GM10847 (cell line): ENCODE measurements around the gene DIAPH3.

Experiments used
- POLR2A ChIP-seq: IDR thresholded peaks from 2 replicates; pipeline ENCODE4 v1.6.1; 2011; ENCODE audit not compliant: insufficient read length; ENCODE audit errors: extremely low read depth

Gene DIAPH3

GRCh38 chr13:60164234-60164889, 634 bp upstream of the DIAPH3 start:
- no peak for TF ChIP-seq POLR2A

- TF ChIP-seq POLR2A = no peak
Observed at GRCh38 chr13:60162096-60162495, 1.6 kb downstream of the DIAPH3 start.

GRCh38 chr13:60158321-60158801, 5.4 kb downstream of the DIAPH3 start:
- no peak for TF ChIP-seq POLR2A

GRCh38 chr13:60155978-60156377, 7.8 kb downstream of the DIAPH3 start:
- no peak for TF ChIP-seq POLR2A

GRCh38 chr13:60152904-60153303, 10.8 kb downstream of the DIAPH3 start:
- no peak for TF ChIP-seq POLR2A

- no peak for TF ChIP-seq POLR2A
Observed at GRCh38 chr13:60152114-60152513, 11.6 kb downstream of the DIAPH3 start.

GRCh38 chr13:60150538-60150937, 13.2 kb downstream of the DIAPH3 start:
- no peak for TF ChIP-seq POLR2A

GRCh38 chr13:60148918-60149317, 14.8 kb downstream of the DIAPH3 start:
- TF ChIP-seq POLR2A = no peak

GRCh38 chr13:60147361-60147760, 16.4 kb downstream of the DIAPH3 start:
- no peak for TF ChIP-seq POLR2A

GRCh38 chr13:60146471-60146870, 17.3 kb downstream of the DIAPH3 start:
- no peak for TF ChIP-seq POLR2A

GRCh38 chr13:60143775-60144174, 20.0 kb downstream of the DIAPH3 start:
- no peak for TF ChIP-seq POLR2A

GRCh38 chr13:60139272-60139671, 24.5 kb downstream of the DIAPH3 start:
- no peak for TF ChIP-seq POLR2A

- TF ChIP-seq POLR2A = no peak
Observed at GRCh38 chr13:60138674-60139073, 25.1 kb downstream of the DIAPH3 start.

- TF ChIP-seq POLR2A = no peak
Observed at GRCh38 chr13:60137911-60138560, 25.7 kb downstream of the DIAPH3 start.

- no peak for TF ChIP-seq POLR2A
Observed at GRCh38 chr13:60135344-60135743, 28.4 kb downstream of the DIAPH3 start.

GRCh38 chr13:60134376-60134775, 29.4 kb downstream of the DIAPH3 start:
- TF ChIP-seq POLR2A = no peak

- no peak for TF ChIP-seq POLR2A
Observed at GRCh38 chr13:60121337-60121687, 42.4 kb downstream of the DIAPH3 start.

GRCh38 chr13:60120617-60121336, 43.0 kb downstream of the DIAPH3 start:
- no peak for TF ChIP-seq POLR2A
